IPS-NIHi11 (cell line): ENCODE measurements around the gene EXOC3L1.

Experiments used
- DNase-seq: peaks from one replicate; pipeline ENCODE4 v3.0.0; 2012; ENCODE audit warnings: mixed read lengths, low spot score

The EXOC3L1 gene

GRCh38 chr16:67190041-67190440, at the start of gene EXOC3L1:
TSS of gene EXOC3L1 (minus strand) at chr16:67190136. CDS start at chr16:67189676, 460 bp downstream.
- DNase-seq: no peak

GRCh38 chr16:67238806-67239470, 49.0 kb upstream of the EXOC3L1 start:
- no peak for DNase-seq

- DNase-seq: no peak
Measured at GRCh38 chr16:67238278-67238575, 48.3 kb upstream of the EXOC3L1 start.

GRCh38 chr16:67237396-67238277, 47.7 kb upstream of the EXOC3L1 start:
- DNase-seq: no peak

GRCh38 chr16:67236563-67237395, 46.8 kb upstream of the EXOC3L1 start:
- peak; percentile 98 for DNase-seq

GRCh38 chr16:67235816-67236562, 46.1 kb upstream of the EXOC3L1 start:
- DNase-seq: no peak

- DNase-seq: no peak
Measured at GRCh38 chr16:67234180-67234597, 44.3 kb upstream of the EXOC3L1 start.

- no peak for DNase-seq
Measured at GRCh38 chr16:67233596-67233995, 43.7 kb upstream of the EXOC3L1 start.

- no peak for DNase-seq
Measured at GRCh38 chr16:67230809-67231660, 41.1 kb upstream of the EXOC3L1 start.

- DNase-seq: no peak
Measured at GRCh38 chr16:67229906-67230808, 40.2 kb upstream of the EXOC3L1 start.

GRCh38 chr16:67228905-67229304, 39.0 kb upstream of the EXOC3L1 start:
- DNase-seq: no peak

- DNase-seq: no peak
Measured at GRCh38 chr16:67228034-67228785, 38.3 kb upstream of the EXOC3L1 start.

GRCh38 chr16:67227567-67227921, 37.6 kb upstream of the EXOC3L1 start:
- no peak for DNase-seq

GRCh38 chr16:67226804-67227566, 37.0 kb upstream of the EXOC3L1 start, which contains the start of gene TMEM208:
TSS of gene TMEM208 (plus strand) at chr16:67227130. CDS start at chr16:67227219, 89 bp downstream.
- peak; percentile 99 for DNase-seq

- DNase-seq: no peak
Measured at GRCh38 chr16:67226295-67226803, 36.4 kb upstream of the EXOC3L1 start.

- DNase-seq: no peak
Measured at GRCh38 chr16:67223992-67224391, 34.1 kb upstream of the EXOC3L1 start.

GRCh38 chr16:67216612-67217490, 26.9 kb upstream of the EXOC3L1 start:
- no peak for DNase-seq
